Omental fat pad (tissue), 4 donors: ENCODE measurements around the gene UBA7. TPM values are rescaled to one million over a fixed set of nuclear protein-coding genes. Genes with fewer than 3 reads are reported as not detected.
"Not testable (repeated sequence)": the region's sequence is repeated elsewhere in the genome, so short reads cannot be mapped to it uniquely, and the experiment has no call there.

Experiments used
- ATAC-seq: fragments of 150-250 bp; one replicate; pipeline ENCODE4 v1.9.1; 2016; ENCODE audit warnings: mild to moderate bottlenecking, moderate library complexity; ENCODE audit not compliant: low FRiP score
- DNase-seq: peaks from one replicate; pipeline ENCODE4 v3.0.0-alpha.2; 2019; ENCODE audit warnings: low spot score
- total RNA-seq, 4 donors: library from RNA; depleted of rRNA; stranded (reverse); fragments of >200 nt; gene quantifications; one replicate each; pipeline ENCODE4 v1.1.0, GENCODE V29; 2016
- TF ChIP-seq, protein P1 (sequence below), 3 donors: fragments of 450-650 bp; IDR thresholded peaks; one replicate each; pipeline ENCODE4 v1.5.1; 2016 to 2017; ENCODE audit warnings: antibody characterized with exemption in 3 of 3, mild to moderate bottlenecking in 3 of 3, moderate library complexity in 2 of 3

Gene UBA7
- total RNA-seq, 4 donors from 2014 or later = 33.6 to 85.4 (median 38.1) TPM

GRCh38 chr3:49787536-49787935 lies 26.2 kb downstream of the UBA7 start:
- DNase-seq (no peak), ATAC-seq (no peak)
- TF ChIP-seq, protein P1, sequence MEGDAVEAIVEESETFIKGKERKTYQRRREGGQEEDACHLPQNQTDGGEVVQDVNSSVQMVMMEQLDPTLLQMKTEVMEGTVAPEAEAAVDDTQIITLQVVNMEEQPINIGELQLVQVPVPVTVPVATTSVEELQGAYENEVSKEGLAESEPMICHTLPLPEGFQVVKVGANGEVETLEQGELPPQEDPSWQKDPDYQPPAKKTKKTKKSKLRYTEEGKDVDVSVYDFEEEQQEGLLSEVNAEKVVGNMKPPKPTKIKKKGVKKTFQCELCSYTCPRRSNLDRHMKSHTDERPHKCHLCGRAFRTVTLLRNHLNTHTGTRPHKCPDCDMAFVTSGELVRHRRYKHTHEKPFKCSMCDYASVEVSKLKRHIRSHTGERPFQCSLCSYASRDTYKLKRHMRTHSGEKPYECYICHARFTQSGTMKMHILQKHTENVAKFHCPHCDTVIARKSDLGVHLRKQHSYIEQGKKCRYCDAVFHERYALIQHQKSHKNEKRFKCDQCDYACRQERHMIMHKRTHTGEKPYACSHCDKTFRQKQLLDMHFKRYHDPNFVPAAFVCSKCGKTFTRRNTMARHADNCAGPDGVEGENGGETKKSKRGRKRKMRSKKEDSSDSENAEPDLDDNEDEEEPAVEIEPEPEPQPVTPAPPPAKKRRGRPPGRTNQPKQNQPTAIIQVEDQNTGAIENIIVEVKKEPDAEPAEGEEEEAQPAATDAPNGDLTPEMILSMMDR (IDR thresholded peaks at IDR 0.05) = no peak

GRCh38 chr3:49787182-49787464 lies 26.6 kb downstream of the UBA7 start:
- TF ChIP-seq, protein P1 (IDR thresholded peaks at IDR 0.05) = no peak
- DNase-seq = no peak

DNA sequence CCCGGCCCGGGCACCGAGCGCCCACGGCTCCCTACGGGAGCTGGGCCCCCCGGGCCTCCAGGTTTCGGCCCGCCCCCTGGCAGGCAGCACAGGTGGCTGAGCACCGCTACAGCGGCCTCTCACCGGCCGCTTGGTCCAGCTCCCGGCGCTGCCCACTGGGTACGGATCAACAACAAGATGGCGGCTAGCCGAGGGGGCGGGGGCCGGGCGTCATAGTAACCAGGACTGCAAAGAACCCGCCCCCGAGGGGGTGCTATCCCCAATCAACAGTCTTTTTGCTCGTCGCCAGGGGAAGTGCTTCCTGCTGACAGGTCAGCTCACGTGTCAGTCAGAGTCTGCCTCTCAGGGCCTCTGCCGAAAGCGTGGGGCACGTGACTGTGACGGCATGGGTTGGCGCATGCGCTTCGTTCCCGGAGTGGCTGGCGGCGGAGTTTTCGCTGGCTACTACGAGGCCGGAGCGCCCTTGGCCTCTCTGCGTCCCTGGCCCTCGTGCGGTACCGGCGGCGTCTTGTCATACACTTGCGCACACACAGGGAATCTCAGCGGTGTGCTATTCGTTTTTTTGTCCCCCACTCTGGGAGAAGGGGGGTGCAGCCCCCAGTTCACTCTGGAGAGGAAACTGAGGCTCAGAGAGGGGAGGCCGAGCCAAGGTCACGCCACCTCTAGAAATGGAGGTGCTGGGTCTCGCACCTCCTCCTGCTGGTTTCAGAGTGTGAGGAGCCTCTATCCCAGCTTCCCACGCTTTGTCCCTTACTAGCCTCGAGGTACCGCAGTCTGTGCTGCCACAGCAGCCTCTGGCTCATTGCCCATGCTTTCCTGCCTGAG lies 27.2 kb downstream of the UBA7 start, which contains the start of gene IP6K1:
Gene IP6K1, minus strand, starts transcription at position 186 of the 825 bp plus-strand sequence. CDS start 38,502 bp downstream, outside the sequence.
- ATAC-seq (peak; percentile 99), DNase-seq (peak; percentile 100)
- TF ChIP-seq, protein P1 (IDR thresholded peaks at IDR 0.05) = no peak

More at GRCh38 chr3:49787182-49787464, 26.6 kb downstream of the UBA7 start:
- ATAC-seq = no peak

DNA sequence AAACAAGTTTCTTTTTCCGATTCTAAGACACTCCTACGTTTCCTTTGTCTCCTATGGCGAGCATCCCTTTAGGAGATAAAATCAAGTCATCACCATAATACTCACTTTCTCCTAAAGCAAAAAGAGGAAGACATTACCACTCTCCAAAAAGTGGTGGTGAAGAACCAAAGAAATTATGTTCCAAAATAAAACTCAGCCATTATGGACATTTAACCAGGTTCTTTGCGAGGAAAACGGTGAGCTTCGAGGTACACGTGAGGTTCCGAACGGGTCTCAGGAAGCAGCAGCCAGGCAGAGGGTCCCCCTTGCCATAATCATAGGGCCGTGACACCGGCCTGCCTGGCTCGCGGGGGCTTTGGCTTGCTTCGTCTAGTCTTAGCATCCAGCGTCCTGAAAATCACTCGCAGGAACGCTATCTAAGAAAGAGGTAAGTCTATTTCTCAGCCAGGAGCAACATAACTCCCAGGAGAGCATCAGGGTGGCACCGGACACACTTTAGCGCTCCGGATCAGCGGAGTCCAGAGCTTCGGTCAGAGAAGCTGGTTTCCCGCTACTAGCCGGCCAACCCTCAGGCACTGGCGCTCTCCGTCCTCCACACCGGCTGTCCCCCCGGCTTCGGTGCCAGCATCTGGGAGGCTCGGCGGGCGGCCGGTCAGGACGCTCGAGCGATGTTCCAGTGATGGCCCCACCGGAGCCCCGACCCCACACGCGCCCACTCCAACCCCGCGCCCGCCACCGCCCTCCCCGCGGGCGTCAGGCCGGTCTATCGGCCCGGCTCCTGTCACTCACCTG lies 28.0 kb downstream of the UBA7 start:
- ATAC-seq = peak; percentile 63
- TF ChIP-seq, protein P1 (IDR thresholded peaks at IDR 0.05) = no peak
- no peak for DNase-seq

DNA sequence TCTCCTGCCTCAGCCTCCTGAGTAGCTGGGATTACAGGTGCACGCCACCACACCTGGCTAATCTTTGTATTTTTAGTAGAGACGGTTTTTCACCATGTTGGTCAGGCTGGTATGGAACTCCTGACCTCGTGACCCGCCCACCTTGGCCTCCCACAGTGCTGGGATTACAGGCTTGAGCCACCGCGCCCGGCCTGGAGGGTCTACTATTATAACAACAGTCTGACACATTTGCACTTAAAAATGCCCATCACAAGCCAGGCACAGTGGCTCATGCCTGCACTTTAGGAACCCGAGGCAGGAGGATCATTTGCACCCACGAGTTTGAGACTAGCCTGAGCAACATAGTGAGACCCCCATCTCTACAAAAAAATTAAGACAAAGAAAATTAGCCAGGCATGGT lies 31.5 kb downstream of the UBA7 start:
- not testable (repeated sequence) for DNase-seq, ATAC-seq

- TF ChIP-seq, protein P1 (IDR thresholded peaks at IDR 0.05) = no peak
- DNase-seq (no peak), ATAC-seq (no peak)
Observed at GRCh38 chr3:49781415-49782199, 32.1 kb downstream of the UBA7 start.

DNA sequence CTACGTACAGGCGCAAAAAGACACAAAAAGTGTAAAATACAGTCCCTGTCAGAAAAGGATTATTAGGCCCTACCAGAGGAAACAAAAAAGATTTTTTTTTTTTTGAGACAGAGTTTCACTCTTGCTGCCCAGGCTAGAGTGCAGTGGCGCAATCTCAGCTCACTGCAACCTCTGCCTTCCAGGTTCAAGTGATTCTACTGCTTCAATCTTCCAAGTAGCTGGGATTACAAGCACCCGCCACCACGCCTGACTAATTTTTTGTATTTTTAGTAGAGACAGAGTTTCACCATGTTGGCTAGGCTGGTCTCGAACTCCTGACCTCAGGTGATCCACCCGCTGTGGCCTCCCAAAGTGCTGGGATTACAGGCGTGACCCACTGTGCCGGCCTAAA lies 32.8 kb downstream of the UBA7 start:
- DNase-seq, ATAC-seq: not testable (repeated sequence)
